ENCODE results near the gene CELSR1. TPM values are rescaled to one million over a fixed set of nuclear protein-coding genes. Genes with fewer than 3 reads are reported as not detected.

The CELSR1 gene
- total RNA-seq, 1 donor from 2014 or later = 27.9 TPM

GRCh38 chr22:46424496-46424895 is 112.9 kb downstream of the CELSR1 start:
- peaks cover 11% of the 10 kb centered on the region for H3K9me3 Mint-ChIP-seq (ENCODE audit: low read depth)
- no peaks in the 10 kb centered on the region for H3K27me3 Mint-ChIP-seq (ENCODE audit: low read depth)
- no peak for DNase-seq (ENCODE audit: low spot score)
- TF ChIP-seq CTCF (IDR thresholded peaks at IDR 0.05) = no peak
- H3K27ac Mint-ChIP-seq (ENCODE audit: unreplicated experiment) = peak overlapping the region; percentile 58
- H3K36me3 Mint-ChIP-seq (ENCODE audit: low read depth) = peaks cover 16% of the 10 kb centered on the region
- H3K4me1 Mint-ChIP-seq (ENCODE audit: low read depth) = peaks cover 30% of the 10 kb centered on the region
- no peak overlapping the region for H3K4me3 Mint-ChIP-seq (ENCODE audit: unreplicated experiment)

GRCh38 chr22:46422896-46423295 is 114.5 kb downstream of the CELSR1 start:
- Mint-ChIP-seq H3K4me3 (ENCODE audit: unreplicated experiment) (no peak overlapping the region), H3K36me3 (ENCODE audit: low read depth) (peaks cover 16% of the 10 kb centered on the region), H3K27ac (ENCODE audit: unreplicated experiment) (no peak overlapping the region), H3K27me3 (ENCODE audit: low read depth) (no peaks in the 10 kb centered on the region), H3K4me1 (ENCODE audit: low read depth) (peaks cover 30% of the 10 kb centered on the region), H3K9me3 (ENCODE audit: low read depth) (peaks cover 11% of the 10 kb centered on the region)
- TF ChIP-seq CTCF (IDR thresholded peaks at IDR 0.05) = no peak
- no peak for DNase-seq (ENCODE audit: low spot score)

- Mint-ChIP-seq H3K27ac (ENCODE audit: unreplicated experiment) (no peak overlapping the region), H3K27me3 (ENCODE audit: low read depth) (no peaks in the 10 kb centered on the region), H3K4me1 (ENCODE audit: low read depth) (peaks cover 45% of the 10 kb centered on the region), H3K9me3 (ENCODE audit: low read depth) (peaks cover 11% of the 10 kb centered on the region), H3K36me3 (ENCODE audit: low read depth) (peaks cover 12% of the 10 kb centered on the region), H3K4me3 (ENCODE audit: unreplicated experiment) (no peak overlapping the region)
- TF ChIP-seq CTCF (IDR thresholded peaks at IDR 0.05) = no peak
- DNase-seq (ENCODE audit: low spot score) = no peak
Observed at GRCh38 chr22:46421267-46421666, 116.2 kb downstream of the CELSR1 start.

GRCh38 chr22:46419754-46420571 is 117.5 kb downstream of the CELSR1 start:
- Mint-ChIP-seq H3K4me3 (ENCODE audit: unreplicated experiment) (no peak overlapping the region), H3K27ac (ENCODE audit: unreplicated experiment) (no peak overlapping the region), H3K4me1 (ENCODE audit: low read depth) (peaks cover 40% of the 10 kb centered on the region), H3K27me3 (ENCODE audit: low read depth) (no peaks in the 10 kb centered on the region), H3K9me3 (ENCODE audit: low read depth) (peaks cover under 1% of the 10 kb centered on the region), H3K36me3 (ENCODE audit: low read depth) (peaks cover 1% of the 10 kb centered on the region)
- TF ChIP-seq CTCF (IDR thresholded peaks at IDR 0.05) = no peak
- DNase-seq (ENCODE audit: low spot score) = no peak

- no peaks in the 10 kb centered on the region for H3K27me3 Mint-ChIP-seq (ENCODE audit: low read depth)
- no peak overlapping the region for H3K27ac Mint-ChIP-seq (ENCODE audit: unreplicated experiment)
- peaks cover 32% of the 10 kb centered on the region for H3K4me1 Mint-ChIP-seq (ENCODE audit: low read depth)
- no peak overlapping the region for H3K4me3 Mint-ChIP-seq (ENCODE audit: unreplicated experiment)
- DNase-seq (ENCODE audit: low spot score) = no peak
- TF ChIP-seq CTCF (IDR thresholded peaks at IDR 0.05) = no peak
- H3K9me3 Mint-ChIP-seq (ENCODE audit: low read depth) = no peaks in the 10 kb centered on the region
- peaks cover 1% of the 10 kb centered on the region for H3K36me3 Mint-ChIP-seq (ENCODE audit: low read depth)
Observed at GRCh38 chr22:46418827-46419226, 118.6 kb downstream of the CELSR1 start.
